PC-9 (cell line): ENCODE data around the gene ABCA2. TPM values are rescaled to one million over a fixed set of nuclear protein-coding genes. Genes with fewer than 3 reads are reported as not detected.

Experiments used
- BruUV-seq: library from RNA; stranded (reverse); fragments of 400-500 nt; replicated peaks from 2 replicates; lab custom pipeline; 2021; lab: Mats Ljungman, UMichigan
- CTCF ChIA-PET: fragments of 300-600 bp; sonication (Branson Sonifier 250); formaldehyde crosslinking; loops from one replicate; lab custom pipeline; 2022; ENCODE audit warnings: antibody characterized with exemption; lab: Charles Lee
- POLR2A ChIA-PET: fragments of 300-600 bp; sonication (Branson Sonifier 250); formaldehyde crosslinking; loops from one replicate; lab custom pipeline; 2022; ENCODE audit warnings: antibody characterized with exemption; ENCODE audit not compliant: unreplicated experiment; lab: Charles Lee
- DNase-seq, 2 experiments: peaks; one replicate each; pipeline versions ENCODE4 v3.0.0 to v3.0.0-alpha.2; 2015 to 2022; ENCODE audit warnings: mixed read lengths in 1 of 2
- H2AFZ ChIP-seq: fragments of 200-600 bp; sonication (generic); 2 replicates; pipeline ENCODE4 v1.8.1; 2017; ENCODE audit warnings: antibody characterized with exemption
- H3F3A ChIP-seq: fragments of 200-600 bp; sonication (generic); 2 replicates; pipeline ENCODE4 v1.8.1; 2017; ENCODE audit warnings: antibody characterized with exemption, mild to moderate bottlenecking, low read depth; ENCODE audit not compliant: insufficient read depth
- H3K27ac ChIP-seq: fragments of 200-600 bp; sonication (generic); 2 replicates; pipeline ENCODE4 v1.6.1; 2016; ENCODE audit warnings: mixed run types
- H3K27me3 ChIP-seq: fragments of 200-600 bp; sonication (generic); 2 replicates; pipeline ENCODE4 v1.6.1; 2016; ENCODE audit warnings: low read depth, mixed run types; ENCODE audit not compliant: insufficient read depth
- H3K36me3 ChIP-seq: fragments of 200-600 bp; sonication (generic); 2 replicates; pipeline ENCODE4 v1.6.1; 2016; ENCODE audit warnings: low read depth, mixed run types
- H3K4me1 ChIP-seq: fragments of 200-600 bp; sonication (generic); replicated peaks from 2 replicates; pipeline ENCODE4 v1.6.1; 2016; ENCODE audit warnings: mixed run types; ENCODE audit not compliant: insufficient read depth
- H3K4me2 ChIP-seq: fragments of 200-600 bp; sonication (generic); 2 replicates; pipeline ENCODE4 v1.6.1; 2017; ENCODE audit warnings: mixed run types
- H3K4me3 ChIP-seq: fragments of 200-600 bp; sonication (generic); 2 replicates; pipeline ENCODE4 v1.6.1; 2016; ENCODE audit warnings: mixed run types
- H3K79me2 ChIP-seq: fragments of 200-600 bp; sonication (generic); 2 replicates; pipeline ENCODE4 v1.6.1; 2017; ENCODE audit warnings: low read depth, mixed run types
- H3K9me2 ChIP-seq: fragments of 200-600 bp; sonication (generic); 2 replicates; pipeline ENCODE4 v1.8.1; 2017; ENCODE audit warnings: mild to moderate bottlenecking; ENCODE audit not compliant: insufficient read depth
- H3K9me3 ChIP-seq: fragments of 200-600 bp; sonication (generic); 2 replicates; pipeline ENCODE4 v1.8.1; 2016; ENCODE audit warnings: low read depth; ENCODE audit not compliant: insufficient read depth
- H4K20me1 ChIP-seq: fragments of 200-600 bp; sonication (generic); 2 replicates; pipeline ENCODE4 v1.8.1; 2017; ENCODE audit not compliant: insufficient read depth
- EZH2 ChIP-seq: fragments of 200-600 bp; sonication (generic); IDR thresholded peaks from 2 replicates; pipeline ENCODE4 v1.8.0; 2017; ENCODE audit warnings: antibody characterized with exemption, low read depth
- intact Hi-C: fragments of 100-400 bp; cut with micrococcal nuclease; formaldehyde crosslinking; loops from one replicate; pipeline ENCODE4 v1.10.0; 2022; ENCODE audit not compliant: unreplicated experiment
- total RNA-seq: library from RNA; stranded (reverse); gene quantifications from 2 replicates; pipeline ENCODE4 v1.2.3, GENCODE V29; 2021
- TF ChIP-seq, protein P1 (sequence below): fragments of 200-600 bp; sonication (generic); conservative IDR thresholded peaks from 2 replicates; pipeline ENCODE4 v1.6.1; 2017; ENCODE audit warnings: mixed run types, antibody characterized with exemption, mild to moderate bottlenecking, moderate library complexity

ABCA2 gene
- total RNA-seq, 1 experiment from 2014 or later, result 79.2 TPM

- no peaks in the 10 kb centered on the region for H3K36me3 ChIP-seq
- ChIA-PET POLR2A (interaction anchor here (0.7 kb wide), 1 partner anchor 370 kb away, joined by 3 read pairs; no protein-coding TSS in a partner anchor), CTCF (interaction anchor here (0.6 to 0.8 kb wide), 3 partner anchors 13 to 171 kb away, joined by 3 to 4 read pairs (median 3); partner anchors contain the start of gene CYSRT1)
- peaks cover 5% of the 10 kb centered on the region for H3K27me3 ChIP-seq
- no peak within 1 kb of the TSS for H3K27ac ChIP-seq
- no peaks in the 10 kb centered on the region for H3K79me2 ChIP-seq
- no peaks in the 10 kb centered on the region for H3K4me1 ChIP-seq
- H3K4me2 ChIP-seq, result peak within 1 kb of the TSS; percentile 84
- H3F3A ChIP-seq, result peaks cover 3% of the 10 kb centered on the region; the same call in 1 of the 2 replicates
- peak within 1 kb of the TSS; percentile 74 for H2AFZ ChIP-seq
- H3K9me2 ChIP-seq, result no peaks in the 10 kb centered on the region
- H3K9me3 ChIP-seq, result no peaks in the 10 kb centered on the region
- H4K20me1 ChIP-seq, result no peaks in the 10 kb centered on the region
- H3K4me3 ChIP-seq, result peak within 1 kb of the TSS; percentile 62
- intact Hi-C loops, result no loop called here
- TSS peak; percentile 39 for BruUV-seq
- no peak for TF ChIP-seq EZH2
- peak; percentile 51 to 86 for DNase-seq
These were observed 26.2 kb upstream of the ABCA2 start, which contains the start of gene ENTPD2 for GRCh38 chr9:137053944-137054931. Gene ENTPD2, minus strand, starts transcription at chr9:137054061. Its CDS starts 64 bp downstream, at chr9:137053997.

- no peak for TF ChIP-seq EZH2
- TF ChIP-seq, protein P1, sequence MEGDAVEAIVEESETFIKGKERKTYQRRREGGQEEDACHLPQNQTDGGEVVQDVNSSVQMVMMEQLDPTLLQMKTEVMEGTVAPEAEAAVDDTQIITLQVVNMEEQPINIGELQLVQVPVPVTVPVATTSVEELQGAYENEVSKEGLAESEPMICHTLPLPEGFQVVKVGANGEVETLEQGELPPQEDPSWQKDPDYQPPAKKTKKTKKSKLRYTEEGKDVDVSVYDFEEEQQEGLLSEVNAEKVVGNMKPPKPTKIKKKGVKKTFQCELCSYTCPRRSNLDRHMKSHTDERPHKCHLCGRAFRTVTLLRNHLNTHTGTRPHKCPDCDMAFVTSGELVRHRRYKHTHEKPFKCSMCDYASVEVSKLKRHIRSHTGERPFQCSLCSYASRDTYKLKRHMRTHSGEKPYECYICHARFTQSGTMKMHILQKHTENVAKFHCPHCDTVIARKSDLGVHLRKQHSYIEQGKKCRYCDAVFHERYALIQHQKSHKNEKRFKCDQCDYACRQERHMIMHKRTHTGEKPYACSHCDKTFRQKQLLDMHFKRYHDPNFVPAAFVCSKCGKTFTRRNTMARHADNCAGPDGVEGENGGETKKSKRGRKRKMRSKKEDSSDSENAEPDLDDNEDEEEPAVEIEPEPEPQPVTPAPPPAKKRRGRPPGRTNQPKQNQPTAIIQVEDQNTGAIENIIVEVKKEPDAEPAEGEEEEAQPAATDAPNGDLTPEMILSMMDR, result no peak
- Histone ChIP-seq H4K20me1 (no peaks in the 10 kb centered on the region), H2AFZ (no peak overlapping the region; the same call in 1 of the 2 replicates), H3K27ac (no peak overlapping the region), H3K4me3 (peak overlapping the region; percentile 62; the same call in 1 of the 2 replicates), H3F3A (peaks cover under 1% of the 10 kb centered on the region; the same call in 1 of the 2 replicates), H3K9me3 (no peaks in the 10 kb centered on the region), H3K79me2 (no peaks in the 10 kb centered on the region), H3K36me3 (no peaks in the 10 kb centered on the region), H3K4me1 (no peaks in the 10 kb centered on the region), H3K27me3 (peaks cover 6% of the 10 kb centered on the region), H3K4me2 (peak overlapping the region; percentile 84), H3K9me2 (no peaks in the 10 kb centered on the region)
- no TSS peak for BruUV-seq
- intact Hi-C loops, result no loop called here
- ChIA-PET POLR2A (interaction anchor here (0.7 kb wide), 1 partner anchor 371 kb away, joined by 3 read pairs; no protein-coding TSS in a partner anchor), CTCF (interaction anchor here (0.7 to 0.8 kb wide), 2 partner anchors 14 to 172 kb away, joined by 3 read pairs; partner anchors contain the start of gene CYSRT1)
- DNase-seq, result peak in 1 of 2 experiments; percentile 13
These were observed 25.2 kb upstream of the ABCA2 start for GRCh38 chr9:137052998-137053943.

GRCh38 chr9:137052293-137052692 is 24.3 kb upstream of the ABCA2 start:
- no peak for DNase-seq
- ChIA-PET CTCF (no interaction called here), POLR2A (no interaction called here)
- no peaks in the 10 kb centered on the region for H3K36me3 ChIP-seq
- H3K4me3 ChIP-seq, result no peak overlapping the region
- intact Hi-C loops, result no loop called here
- no peaks in the 10 kb centered on the region for H3K79me2 ChIP-seq
- H3K27me3 ChIP-seq, result peaks cover 6% of the 10 kb centered on the region
- H3K4me1 ChIP-seq, result no peaks in the 10 kb centered on the region
- BruUV-seq, result no TSS peak
- H4K20me1 ChIP-seq, result 0 out of 2 replicates have a peak, but pooled peaks cover under 1% of the 10 kb centered on the region
- H3F3A ChIP-seq, result peaks cover 6% of the 10 kb centered on the region; the same call in 1 of the 2 replicates
- no peak overlapping the region for H3K27ac ChIP-seq
- no peaks in the 10 kb centered on the region for H3K9me2 ChIP-seq
- H3K4me2 ChIP-seq, result no peak overlapping the region
- no peak overlapping the region for H2AFZ ChIP-seq
- no peaks in the 10 kb centered on the region for H3K9me3 ChIP-seq
- TF ChIP-seq, protein P1, result no peak
- no peak for TF ChIP-seq EZH2
